HEK293T (cell line): ENCODE results near the gene NBAS.

ENCODE experiments used
- CTCF ChIA-PET: fragments of 350-600 bp; formaldehyde crosslinking; extraction: SDS; loops from one replicate; lab custom pipeline; 2021; ENCODE audit warnings: antibody characterized with exemption, inconsistent platforms; lab: Yijun Ruan, JAX
- POLR2A ChIA-PET: fragments of 350-600 bp; formaldehyde crosslinking; extraction: SDS; loops from one replicate; lab custom pipeline; 2020; ENCODE audit warnings: antibody characterized with exemption, inconsistent platforms; lab: Yijun Ruan, JAX
- DNase-seq: peaks from one replicate; pipeline ENCODE4 v3.0.0; 2012; ENCODE audit warnings: mixed read lengths; ENCODE audit errors: extremely low spot score
- ARNT ChIP-seq: fragments of 450-650 bp; IDR thresholded peaks from 2 replicates; pipeline ENCODE4 v1.6.1; 2017; ENCODE audit warnings: mild to moderate bottlenecking
- BHLHE40 ChIP-seq: fragments of 450-650 bp; IDR thresholded peaks from 2 replicates; pipeline ENCODE4 v1.6.1; 2016; ENCODE audit warnings: mild to moderate bottlenecking, moderate library complexity, borderline replicate concordance
- CTBP1 ChIP-seq: fragments of 450-650 bp; IDR thresholded peaks from 2 replicates; pipeline ENCODE4 v1.6.1; 2016; ENCODE audit warnings: borderline replicate concordance
- ELF4 ChIP-seq: fragments of 450-650 bp; IDR thresholded peaks from 2 replicates; pipeline ENCODE4 v1.6.1; 2017; ENCODE audit warnings: antibody characterized with exemption
- FOXA1 ChIP-seq: fragments of 450-650 bp; IDR thresholded peaks from 2 replicates; pipeline ENCODE4 v1.6.1; 2016; ENCODE audit warnings: mild to moderate bottlenecking
- FOXK2 ChIP-seq: fragments of 450-650 bp; IDR thresholded peaks from 2 replicates; pipeline ENCODE4 v1.6.1; 2016; ENCODE audit warnings: mild to moderate bottlenecking
- FOXM1 ChIP-seq: fragments of 450-650 bp; IDR thresholded peaks from 2 replicates; pipeline ENCODE4 v1.6.1; 2017; ENCODE audit warnings: mild to moderate bottlenecking, borderline replicate concordance
- HDGF ChIP-seq: fragments of 450-650 bp; IDR thresholded peaks from 2 replicates; pipeline ENCODE4 v1.6.1; 2017; ENCODE audit warnings: antibody characterized with exemption, borderline replicate concordance
- L3MBTL2 ChIP-seq: fragments of 450-650 bp; conservative IDR thresholded peaks from 2 replicates; pipeline ENCODE4 v1.6.1; 2016; ENCODE audit warnings: mild to moderate bottlenecking
- LEF1 ChIP-seq: fragments of 450-650 bp; IDR thresholded peaks from 2 replicates; pipeline ENCODE4 v1.6.1; 2017; ENCODE audit warnings: mild to moderate bottlenecking, borderline replicate concordance
- NFRKB ChIP-seq: fragments of 450-650 bp; IDR thresholded peaks from 2 replicates; pipeline ENCODE4 v1.6.1; 2016; ENCODE audit warnings: mild to moderate bottlenecking, moderate library complexity
- PKNOX1 ChIP-seq: fragments of 450-650 bp; IDR thresholded peaks from 2 replicates; pipeline ENCODE4 v1.6.1; 2016
- SP1 ChIP-seq: fragments of 450-650 bp; IDR thresholded peaks from 2 replicates; pipeline ENCODE4 v1.6.1; 2017
- SUZ12 ChIP-seq: fragments of 450-650 bp; IDR thresholded peaks from 2 replicates; pipeline ENCODE4 v1.6.1; 2016; ENCODE audit warnings: mild to moderate bottlenecking
- TARDBP ChIP-seq: fragments of 450-650 bp; IDR thresholded peaks from 2 replicates; pipeline ENCODE4 v1.6.1; 2016
- ZNF384 ChIP-seq: fragments of 450-650 bp; IDR thresholded peaks from 2 replicates; pipeline ENCODE4 v1.6.1; 2016

The NBAS gene

GRCh38 chr2:15128846-15129245 is 432.3 kb downstream of the NBAS start:
- POLR2A ChIA-PET, result no interaction called here
- no peak for DNase-seq
- CTCF ChIA-PET, result no interaction called here
- no peak for TF ChIP-seq ARNT
- no peak for TF ChIP-seq SP1
- TF ChIP-seq PKNOX1, result no peak
- TF ChIP-seq ZNF384, result no peak
- TF ChIP-seq FOXA1, result no peak
- no peak for TF ChIP-seq SUZ12
- TF ChIP-seq TARDBP, result no peak
- TF ChIP-seq BHLHE40, result no peak
- TF ChIP-seq NFRKB, result no peak
- TF ChIP-seq LEF1, result no peak
- no peak for TF ChIP-seq FOXK2
- TF ChIP-seq L3MBTL2, result no peak
- TF ChIP-seq HDGF, result no peak

- CTCF ChIA-PET, result interaction anchor here (0.6 kb wide), 1 partner anchor 319 kb away, joined by 3 read pairs; no protein-coding TSS in a partner anchor
- POLR2A ChIA-PET, result no interaction called here
These were observed 433.3 kb downstream of the NBAS start for GRCh38 chr2:15127876-15128275.

GRCh38 chr2:15127301-15127700 is 433.8 kb downstream of the NBAS start:
- ChIA-PET POLR2A (no interaction called here), CTCF (no interaction called here)
- DNase-seq, result peak; percentile 15
- TF ChIP-seq FOXK2, result no peak
- no peak for TF ChIP-seq ELF4
- no peak for TF ChIP-seq L3MBTL2
- TF ChIP-seq FOXM1, result no peak
- no peak; the same call in 1 of the 2 replicates for TF ChIP-seq PKNOX1
- TF ChIP-seq ZNF384, result no peak
- TF ChIP-seq CTBP1, result no peak
- no peak for TF ChIP-seq TARDBP
- TF ChIP-seq NFRKB, result no peak
- TF ChIP-seq ARNT, result no peak
- TF ChIP-seq LEF1, result no peak
- TF ChIP-seq SP1, result no peak
- TF ChIP-seq BHLHE40, result no peak
- no peak for TF ChIP-seq HDGF
- TF ChIP-seq SUZ12, result no peak
- no peak for TF ChIP-seq FOXA1

More at GRCh38 chr2:15127876-15128275, 433.3 kb downstream of the NBAS start:
- TF ChIP-seq NFRKB (no peak), PKNOX1 (no peak)
- DNase-seq, result no peak

DNA sequence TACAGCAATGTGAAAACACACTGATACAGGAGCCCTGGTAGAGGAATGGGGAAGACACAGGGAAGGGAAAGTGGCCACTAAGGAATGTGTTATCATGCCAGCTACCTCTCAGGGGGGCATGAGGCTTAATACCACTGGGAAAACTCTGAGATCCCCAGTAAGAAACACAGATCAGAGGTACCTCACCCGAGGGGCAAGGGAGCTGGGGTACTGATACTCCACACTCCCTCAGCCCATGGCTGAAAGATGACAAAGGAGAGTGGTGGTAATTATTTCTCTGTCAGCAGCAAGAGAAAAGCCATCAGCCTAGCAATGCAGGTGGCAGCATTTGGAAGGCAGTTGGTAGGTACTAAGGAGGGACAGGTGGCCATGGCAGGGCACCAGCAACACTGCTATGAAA is 434.8 kb downstream of the NBAS start:
- TF ChIP-seq L3MBTL2 (no peak), HDGF (no peak), FOXA1 (no peak), ARNT (no peak), FOXM1 (no peak), ZNF384 (no peak)
- POLR2A ChIA-PET, result no interaction called here
- DNase-seq, result no peak
- CTCF ChIA-PET, result no interaction called here

DNA sequence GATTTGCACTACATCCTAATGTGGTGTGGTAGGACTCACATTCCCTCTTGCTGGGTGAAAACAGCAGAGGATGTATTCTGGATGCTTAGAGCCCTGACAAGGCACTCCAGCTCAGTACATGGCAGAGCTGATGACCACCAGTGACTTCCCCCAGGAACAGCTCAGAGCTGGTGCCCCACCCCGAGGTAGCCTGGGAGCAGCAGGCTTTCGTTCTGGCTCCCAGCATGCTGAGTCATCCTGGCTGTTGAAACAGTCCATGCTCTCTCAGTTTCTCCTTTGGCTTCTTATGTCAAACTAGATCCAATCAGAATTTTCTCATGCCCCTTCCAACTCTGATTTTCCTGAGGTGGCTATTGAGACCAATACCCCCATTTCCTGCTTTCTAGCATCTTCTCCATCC is 438.2 kb downstream of the NBAS start:
- TF ChIP-seq FOXM1, result no peak
- ChIA-PET CTCF (no interaction called here), POLR2A (no interaction called here)
- DNase-seq, result no peak

DNA sequence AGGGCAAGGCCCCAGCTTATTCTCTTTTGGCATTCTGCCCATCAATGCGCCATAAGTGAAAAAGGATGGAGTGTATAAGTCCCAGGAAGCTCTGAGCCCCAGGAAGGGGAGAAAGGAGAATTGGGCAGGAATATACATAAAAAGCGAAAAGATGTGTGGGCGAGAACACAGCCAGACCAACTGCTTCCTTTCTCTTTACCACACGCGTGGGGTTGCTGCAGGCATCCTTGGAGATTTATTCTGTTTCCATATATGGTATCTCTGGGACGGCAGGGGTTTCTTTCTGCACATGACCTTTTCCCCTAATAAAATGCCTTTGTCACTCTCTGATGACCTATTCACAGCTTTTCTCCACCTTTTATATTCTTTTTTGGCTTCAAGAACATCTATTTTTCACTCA is 440.5 kb downstream of the NBAS start:
- ChIA-PET POLR2A (no interaction called here), CTCF (no interaction called here)
- no peak for TF ChIP-seq SUZ12
- no peak for TF ChIP-seq FOXA1
- TF ChIP-seq FOXM1, result no peak
- TF ChIP-seq HDGF, result no peak
- DNase-seq, result no peak

DNA sequence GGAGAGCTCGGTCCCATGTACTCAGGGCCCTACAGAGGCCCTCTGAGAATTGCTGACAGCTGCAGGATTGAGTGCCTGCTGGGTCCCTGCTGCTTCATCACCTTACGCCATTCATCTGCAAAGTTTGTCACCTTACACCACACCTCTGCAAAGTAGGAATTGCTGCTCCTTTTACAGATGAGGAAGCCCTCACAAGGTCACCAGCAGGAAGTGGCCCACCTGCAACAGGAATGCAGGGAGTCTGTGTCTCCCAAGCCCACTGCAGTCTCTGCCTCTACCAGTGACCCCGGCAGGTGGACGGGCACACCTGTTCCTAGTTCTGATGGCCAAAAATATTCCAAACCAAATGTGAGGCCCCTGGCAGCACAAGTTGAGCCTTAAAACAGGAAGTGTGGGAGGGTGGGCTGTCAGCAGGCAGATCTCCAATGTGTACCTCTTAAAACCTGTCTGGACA is 441.4 kb downstream of the NBAS start:
- CTCF ChIA-PET, result no interaction called here
- POLR2A ChIA-PET, result no interaction called here
- TF ChIP-seq BHLHE40, result no peak
- TF ChIP-seq FOXK2, result no peak
- TF ChIP-seq ZNF384, result no peak
- TF ChIP-seq SP1, result no peak
- no peak for TF ChIP-seq SUZ12
- no peak for TF ChIP-seq NFRKB
- TF ChIP-seq ARNT, result no peak
- TF ChIP-seq FOXA1, result no peak
- no peak for TF ChIP-seq CTBP1
- no peak for TF ChIP-seq L3MBTL2
- no peak for DNase-seq
